Stomach (tissue), 9 donors: ENCODE data around the gene TRPV4. TPM values are rescaled to one million over a fixed set of nuclear protein-coding genes. Genes with fewer than 3 reads are reported as not detected.

Experiments
- DNase-seq, 2 donors: peaks; one replicate each; pipeline versions ENCODE4 v3.0.0 to v3.0.0-alpha.2; 2013 to 2019
- H3K27ac ChIP-seq, 5 donors: fragments of 200-600 bp in 4 of 5; sonication (generic) in 4 of 5; one replicate each; pipeline ENCODE4 v1.5.1; 2013 to 2019; ENCODE audit warnings: mild to moderate bottlenecking in 1 of 5, moderate library complexity in 1 of 5
- H3K27me3 ChIP-seq, 3 donors: fragments of 200-600 bp; sonication (generic); one replicate each; pipeline ENCODE4 v1.5.1; 2017 to 2019; ENCODE audit warnings: mixed run types in 1 of 3
- H3K36me3 ChIP-seq, 4 donors: fragments of 200-600 bp; sonication (generic); 1 replicate in 3 of 4; 2 replicates in 1 of 4; pipeline ENCODE4 v1.5.1; 2016 to 2019
- H3K4me1 ChIP-seq, 4 donors: fragments of 200-600 bp; sonication (generic); one replicate each; pipeline ENCODE4 v1.5.1; 2016 to 2019
- H3K4me3 ChIP-seq, 4 donors: fragments of 200-600 bp; sonication (generic) in 3 of 4; one replicate each; pipeline ENCODE4 v1.5.1; 2016 to 2019; ENCODE audit warnings: mild to moderate bottlenecking in 1 of 4
- H3K9me3 ChIP-seq, 4 donors: fragments of 200-600 bp; sonication (generic); one replicate each; pipeline ENCODE4 v1.5.1; 2016 to 2019
- EP300 ChIP-seq: sonication (generic); formaldehyde crosslinking; IDR thresholded peaks from one replicate; pipeline ENCODE4 v1.6.1; 2017; ENCODE audit warnings: antibody characterized with exemption
- POLR2A ChIP-seq, 4 donors: fragments of 450-650 bp; IDR thresholded peaks; one replicate each; pipeline ENCODE4 v1.6.1; 2016; ENCODE audit warnings: antibody characterized with exemption in 4 of 4, control low read depth in 2 of 4, mild to moderate bottlenecking in 1 of 4, moderate library complexity in 1 of 4
- POLR2AphosphoS5 ChIP-seq, 3 donors: sonication (generic); formaldehyde crosslinking; IDR thresholded peaks; one replicate each; pipeline ENCODE4 v1.6.1; 2016; ENCODE audit warnings: antibody characterized with exemption in 3 of 3
- WGBS, 5 donors: extraction: QIAGEN DNeasy Blood & Tissue Kit in 3 of 5; methylation state at CpG; one replicate each; pipeline versions ENCODE4 v1.1.5 to v1.1.7; 2013 to 2018; 5-methylcytosine and 5-hydroxymethylcytosine counted together
- intact Hi-C: fragments of 100-400 bp; cut with DNase I; formaldehyde crosslinking; loops from one replicate; pipeline ENCODE4 v1.15.1; 2023; ENCODE audit warnings: low total_unique reads
- polyA plus RNA-seq, 3 donors: library from polyadenylated mRNA; stranded (reverse); fragments of 200-250 nt; gene quantifications; one replicate each; pipeline ENCODE4 v1.2.3, GENCODE V29; 2013
- total RNA-seq, 5 donors: library from RNA; depleted of rRNA; stranded (reverse); fragments of >200 nt; gene quantifications; one replicate each; pipeline versions ENCODE4 v1.1.0 to v1.2.3, GENCODE V29; 2014 to 2016
- TF ChIP-seq, protein P1 (sequence below), 7 experiments: fragments of 450-650 bp in 4 of 7; fragments of 200-600 bp in 3 of 7; sonication (generic) in 3 of 7; IDR thresholded peaks; one replicate each; pipeline ENCODE4 v1.5.1; 2016 to 2019; ENCODE audit warnings: antibody characterized with exemption in 7 of 7, control low read depth in 2 of 7, mild to moderate bottlenecking in 1 of 7
- donor health status: healthy with polysubstance abuse.
- donor health status: Bipolar disorder and iron deficiency.
- donor health status: healthy.

TRPV4 gene
- total and polyA plus RNA-seq, 8 donors: 0.75 to 3.8 (median 1.4) TPM; not detected in 4

DNA sequence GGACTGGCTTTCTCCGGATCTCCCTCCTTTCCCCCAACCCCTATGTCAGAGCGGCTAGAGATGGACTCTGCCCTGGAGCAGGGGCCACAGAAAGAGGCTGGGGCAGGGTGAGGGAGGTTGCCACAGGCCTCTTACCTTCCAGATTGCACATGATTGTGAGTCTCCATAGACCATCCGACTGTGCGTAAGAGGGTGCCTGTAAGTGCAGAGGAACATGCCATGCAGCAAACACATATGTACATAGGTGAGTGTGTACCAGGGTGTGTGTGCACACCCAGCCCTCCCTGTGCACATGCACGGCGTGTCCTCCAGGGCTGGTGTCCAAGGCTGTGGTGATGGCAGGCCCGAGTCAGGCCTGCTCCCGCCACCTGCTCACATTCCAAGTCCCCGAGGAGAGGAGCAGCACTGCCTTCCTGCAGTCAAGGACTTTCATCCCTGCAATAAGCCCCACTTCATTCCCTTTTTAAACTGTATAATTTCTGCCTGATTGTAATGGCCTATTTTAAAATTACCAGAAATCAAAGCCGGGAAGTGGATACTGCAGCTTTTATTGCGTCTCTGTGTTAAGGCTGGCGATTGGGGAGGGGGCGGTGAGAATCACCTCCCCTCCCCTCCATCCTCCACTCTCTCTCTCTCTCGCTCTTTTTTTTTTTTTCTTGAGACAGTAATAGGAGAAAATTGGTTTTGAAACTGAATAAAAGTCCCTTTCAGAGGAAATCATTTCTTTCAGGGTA lies 91.1 kb downstream of the TRPV4 start:
- Histone ChIP-seq H3K36me3 (no peaks in the 10 kb centered on the region), H3K27ac (no peak overlapping the region), H3K27me3 (peaks cover 0 to under 1% (median 0%) of the 10 kb centered on the region in 3 donors), H3K4me1 (peaks cover 0 to 15% (median 4%) of the 10 kb centered on the region in 4 donors), H3K4me3 (no peak overlapping the region), H3K9me3 (no peaks in the 10 kb centered on the region)
- intact Hi-C loops: no loop called here
- 75 to 89% (median 83%) methylated on average over 12 to 14 of the region's 14 CpGs for WGBS, 5 donors
- TF ChIP-seq POLR2AphosphoS5 (IDR thresholded peaks at IDR 0.05): no peak
- no peak for TF ChIP-seq POLR2A (IDR thresholded peaks at IDR 0.05)
- DNase-seq: peak in 1 of 2 donors; percentile 18

DNA sequence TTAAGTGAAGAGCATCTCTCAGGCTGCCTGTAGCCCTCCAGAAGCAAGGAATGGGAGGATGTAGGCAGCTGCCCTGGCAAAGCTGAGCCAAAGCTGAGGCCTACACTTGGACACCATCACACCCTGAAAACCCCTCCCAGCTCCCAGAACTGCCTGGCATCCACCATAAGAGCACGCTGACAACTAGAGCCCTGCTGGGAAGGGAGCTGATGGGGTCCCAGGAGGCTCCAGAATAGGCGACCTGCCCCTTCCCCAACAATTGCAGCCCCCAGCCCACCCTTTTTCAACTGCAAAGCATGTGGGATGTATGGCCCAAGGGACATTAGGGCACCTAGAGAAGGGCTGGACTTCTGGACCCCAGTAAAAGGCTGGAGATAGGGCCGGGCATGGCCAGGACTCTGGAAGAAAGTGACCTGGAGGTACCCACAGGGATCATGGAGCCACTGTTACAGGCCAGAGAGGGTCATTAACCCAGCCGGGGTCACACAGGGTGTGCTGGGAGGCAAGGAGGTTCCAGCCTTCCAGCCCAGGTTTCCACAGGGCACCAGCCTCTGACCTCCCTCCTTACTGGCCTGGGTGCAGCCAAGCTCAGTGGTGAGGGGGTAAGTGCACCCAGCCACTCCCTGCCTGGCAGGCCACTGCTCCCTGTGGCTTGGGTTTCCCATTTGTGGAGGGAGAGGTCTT lies 91.8 kb downstream of the TRPV4 start:
- H3K4me1 ChIP-seq: peaks cover 0 to 15% (median 7%) of the 10 kb centered on the region in 4 donors
- H3K27ac ChIP-seq: no peak overlapping the region
- no peaks in the 10 kb centered on the region for H3K9me3 ChIP-seq
- TF ChIP-seq POLR2A (IDR thresholded peaks at IDR 0.05) (no peak), EP300 (no peak), POLR2AphosphoS5 (IDR thresholded peaks at IDR 0.05) (no peak)
- TF ChIP-seq, protein P1, sequence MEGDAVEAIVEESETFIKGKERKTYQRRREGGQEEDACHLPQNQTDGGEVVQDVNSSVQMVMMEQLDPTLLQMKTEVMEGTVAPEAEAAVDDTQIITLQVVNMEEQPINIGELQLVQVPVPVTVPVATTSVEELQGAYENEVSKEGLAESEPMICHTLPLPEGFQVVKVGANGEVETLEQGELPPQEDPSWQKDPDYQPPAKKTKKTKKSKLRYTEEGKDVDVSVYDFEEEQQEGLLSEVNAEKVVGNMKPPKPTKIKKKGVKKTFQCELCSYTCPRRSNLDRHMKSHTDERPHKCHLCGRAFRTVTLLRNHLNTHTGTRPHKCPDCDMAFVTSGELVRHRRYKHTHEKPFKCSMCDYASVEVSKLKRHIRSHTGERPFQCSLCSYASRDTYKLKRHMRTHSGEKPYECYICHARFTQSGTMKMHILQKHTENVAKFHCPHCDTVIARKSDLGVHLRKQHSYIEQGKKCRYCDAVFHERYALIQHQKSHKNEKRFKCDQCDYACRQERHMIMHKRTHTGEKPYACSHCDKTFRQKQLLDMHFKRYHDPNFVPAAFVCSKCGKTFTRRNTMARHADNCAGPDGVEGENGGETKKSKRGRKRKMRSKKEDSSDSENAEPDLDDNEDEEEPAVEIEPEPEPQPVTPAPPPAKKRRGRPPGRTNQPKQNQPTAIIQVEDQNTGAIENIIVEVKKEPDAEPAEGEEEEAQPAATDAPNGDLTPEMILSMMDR (IDR thresholded peaks at IDR 0.05): no peak
- 80 to 96% (median 89%) methylated on average over 2 to 4 of the region's 4 CpGs for WGBS, 5 donors
- peaks cover 0 to 7% (median 0%) of the 10 kb centered on the region in 3 donors for H3K27me3 ChIP-seq
- intact Hi-C loops: no loop called here
- no peaks in the 10 kb centered on the region for H3K36me3 ChIP-seq
- peak in 1 of 2 donors; percentile 17 for DNase-seq
- H3K4me3 ChIP-seq: no peak overlapping the region

DNA sequence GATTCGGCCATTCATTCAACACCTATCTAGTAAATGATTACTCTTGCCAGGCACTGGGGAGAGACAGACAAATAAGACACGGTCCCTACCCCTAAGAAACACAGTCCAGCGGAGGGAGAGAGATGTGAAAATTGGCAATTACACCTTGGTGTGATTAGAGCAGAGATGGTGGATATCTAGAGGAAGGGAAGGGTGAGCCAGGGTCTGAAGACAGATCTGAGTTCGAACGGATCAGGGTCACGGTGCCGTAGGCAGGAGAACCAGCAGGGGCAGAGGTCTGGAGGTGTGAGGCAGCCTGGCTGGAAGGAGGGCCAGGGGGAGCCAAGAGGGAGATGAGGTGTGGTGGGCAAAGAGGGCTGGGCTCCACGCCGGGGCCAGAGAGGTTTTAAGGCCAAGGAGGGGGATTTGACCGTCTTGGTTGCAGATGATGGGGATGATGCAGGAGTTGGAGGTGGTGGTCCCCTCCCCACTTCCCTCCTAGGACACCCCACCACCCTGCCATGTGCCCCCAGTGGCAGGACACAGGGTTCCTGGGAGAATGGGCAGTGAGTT lies 92.4 kb downstream of the TRPV4 start:
- no peak for TF ChIP-seq POLR2AphosphoS5 (IDR thresholded peaks at IDR 0.05)
- TF ChIP-seq, protein P1 (IDR thresholded peaks at IDR 0.05): no peak
- TF ChIP-seq EP300: no peak
- no peak for TF ChIP-seq POLR2A (IDR thresholded peaks at IDR 0.05)
- DNase-seq: peak in 1 of 2 donors; percentile 11

DNA sequence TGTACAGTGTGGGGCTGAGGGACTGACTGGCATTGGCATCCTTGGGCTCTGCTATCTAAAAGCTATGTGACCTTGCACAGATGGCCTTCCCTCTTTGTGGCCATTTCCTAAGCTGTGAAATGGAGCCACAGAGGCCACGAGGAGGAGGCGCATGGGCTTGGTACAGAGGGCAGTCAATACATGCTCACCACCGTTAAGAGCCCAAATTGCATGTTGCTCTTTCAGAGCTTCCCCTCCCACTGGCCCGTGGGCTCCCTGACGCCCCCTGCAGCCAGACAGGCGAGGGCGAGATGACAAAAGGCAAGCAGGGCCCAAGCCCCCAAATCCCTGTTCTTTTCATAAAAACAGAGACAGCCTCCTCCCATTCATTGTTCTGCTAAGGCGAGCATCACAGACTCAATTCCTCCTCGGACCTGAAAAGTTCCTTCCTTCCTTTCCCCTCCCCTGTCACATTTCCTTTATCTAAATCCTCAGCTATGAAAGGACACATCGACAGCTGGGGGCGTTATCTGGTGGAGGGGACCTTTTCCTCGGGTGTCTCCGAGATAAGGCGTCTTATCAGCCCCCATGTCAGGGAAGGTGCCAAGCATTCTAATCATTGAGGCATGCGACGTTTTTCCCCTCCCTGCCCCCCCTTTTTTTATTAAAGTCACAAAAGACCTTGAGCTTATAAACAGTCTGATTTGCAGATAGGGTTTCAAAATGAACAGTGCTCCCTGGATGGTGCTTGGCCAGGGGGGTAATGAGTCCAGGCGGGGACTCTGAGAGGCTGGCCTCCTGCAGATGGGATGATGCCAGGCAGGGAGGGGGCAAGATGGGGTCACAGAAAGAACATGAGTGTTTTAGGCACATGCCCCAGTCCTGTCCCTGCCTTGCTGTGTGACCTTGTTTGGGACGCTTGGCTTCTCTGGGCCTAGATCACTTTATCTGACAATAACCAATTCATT lies 93.2 kb downstream of the TRPV4 start:
- H3K9me3 ChIP-seq: no peaks in the 10 kb centered on the region
- no peaks in the 10 kb centered on the region for H3K36me3 ChIP-seq
- peak in 1 of 2 donors; percentile 40 for DNase-seq
- intact Hi-C loops: no loop called here
- no peak for TF ChIP-seq POLR2A (IDR thresholded peaks at IDR 0.05)
- TF ChIP-seq POLR2AphosphoS5 (IDR thresholded peaks at IDR 0.05): peak in 1 of 3 donors; percentile 62
- H3K27ac ChIP-seq: peak overlapping the region in 3 of 5 donors; percentile 10 to 33 (median 20)
- peaks cover 0 to 21% (median 0%) of the 10 kb centered on the region in 3 donors for H3K27me3 ChIP-seq
- 22 to 32% (median 27%) methylated on average over 18 of the region's 18 CpGs for WGBS, 5 donors
- H3K4me1 ChIP-seq: peaks cover 0 to 13% (median 7%) of the 10 kb centered on the region in 4 donors
- H3K4me3 ChIP-seq: no peak overlapping the region

More for the DNA sequence above, 92.4 kb downstream of the TRPV4 start:
- H3K4me3 ChIP-seq: no peak overlapping the region
- H3K27ac ChIP-seq: peak overlapping the region in 2 of 5 donors; percentile 18
- H3K4me1 ChIP-seq: peaks cover 0 to 15% (median 7%) of the 10 kb centered on the region in 4 donors
- 69 to 81% (median 74%) methylated on average over 10 of the region's 10 CpGs for WGBS, 5 donors
- no peaks in the 10 kb centered on the region for H3K9me3 ChIP-seq
- no peaks in the 10 kb centered on the region for H3K36me3 ChIP-seq
- H3K27me3 ChIP-seq: peaks cover 0 to 14% (median 0%) of the 10 kb centered on the region in 3 donors
- intact Hi-C loops: no loop called here
